ENCODE measurements around the gene ITFG1.
A peak's percentile ranks its signal among the peaks of the same experiment; 100 is the strongest.
"Not testable (repeated sequence)": the region's sequence is repeated elsewhere in the genome, so short reads cannot be mapped to it uniquely, and the experiment has no call there.

The ITFG1 gene

DNA sequence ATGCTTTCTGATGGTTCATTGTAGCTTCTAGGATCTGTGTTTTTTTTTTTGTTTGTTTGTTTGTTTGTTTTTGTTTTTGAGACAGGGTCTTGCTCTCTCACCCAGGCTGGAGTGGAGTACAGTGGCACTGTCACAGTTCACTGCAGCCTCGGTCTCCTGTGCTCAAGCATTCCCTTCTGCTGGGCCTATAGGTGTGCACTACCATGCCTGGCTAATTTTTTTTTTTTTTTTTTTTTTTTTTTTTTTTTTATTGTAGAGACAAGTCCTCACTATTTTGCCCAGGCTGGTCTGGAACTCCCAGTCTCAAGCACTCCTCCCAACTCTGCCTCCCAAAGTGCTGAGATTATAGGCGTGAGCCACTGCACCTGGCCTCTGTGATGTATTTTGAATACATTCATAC lies 12.1 kb upstream of the ITFG1 start:
- DNase-seq, result not testable (repeated sequence)

DNA sequence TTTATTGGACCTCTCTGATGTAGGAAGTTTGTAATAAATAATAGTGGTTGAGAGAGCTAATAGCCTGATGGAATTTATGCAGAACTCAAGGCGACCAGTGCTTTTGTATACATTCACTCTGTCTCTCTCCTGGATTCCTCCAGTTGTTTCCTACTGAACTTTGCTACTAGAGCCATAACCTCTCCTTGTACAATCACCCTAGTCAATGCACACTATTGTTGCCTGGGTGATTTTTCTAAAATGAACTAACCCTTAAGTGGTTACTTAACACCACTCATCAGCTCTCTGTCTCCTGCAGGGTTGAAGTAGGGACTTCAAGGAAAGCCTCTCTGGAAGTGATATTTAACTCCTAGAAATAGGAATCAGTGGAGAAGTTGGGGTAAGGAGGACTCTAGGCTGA lies 9.9 kb upstream of the ITFG1 start:
- DNase-seq, result no peak

DNA sequence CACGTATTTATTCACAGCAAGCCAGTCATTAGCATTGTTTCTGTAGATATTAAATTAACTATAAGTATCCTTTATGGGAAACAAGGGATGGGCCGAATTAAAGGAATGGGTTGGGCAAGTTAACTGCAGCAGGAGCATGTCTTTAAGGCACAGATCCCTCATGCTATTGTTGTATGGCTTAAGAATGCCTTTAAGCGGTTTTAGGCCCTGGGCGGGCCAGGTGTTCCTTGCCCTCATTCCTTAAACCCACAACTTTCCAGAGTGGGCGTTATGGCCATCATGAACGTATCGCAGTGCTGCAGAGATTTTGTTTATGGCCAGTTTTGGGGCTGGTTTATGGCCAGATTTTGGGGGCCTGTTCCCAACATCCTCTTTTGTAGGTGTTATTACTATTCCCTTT lies 9.3 kb upstream of the ITFG1 start:
- no peak for DNase-seq

DNA sequence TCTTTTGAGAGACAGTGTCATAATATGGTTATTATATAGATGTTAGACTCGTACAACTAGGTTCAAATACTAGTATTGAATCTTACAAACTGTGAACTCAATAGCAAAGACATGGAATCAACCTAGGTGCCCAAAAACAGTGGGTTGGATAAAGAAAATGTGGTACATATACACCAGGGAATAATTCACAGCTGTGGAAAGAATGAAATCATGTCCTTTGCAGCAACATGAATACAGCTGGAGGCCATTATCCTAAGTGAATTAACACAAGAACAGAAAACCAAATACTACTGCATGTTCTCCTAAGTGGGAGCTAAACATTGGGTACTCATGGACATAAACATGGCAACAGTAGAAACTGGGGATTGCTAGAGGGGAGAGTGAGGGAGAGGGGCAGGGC lies 8.4 kb upstream of the ITFG1 start:
- DNase-seq, result no peak

DNA sequence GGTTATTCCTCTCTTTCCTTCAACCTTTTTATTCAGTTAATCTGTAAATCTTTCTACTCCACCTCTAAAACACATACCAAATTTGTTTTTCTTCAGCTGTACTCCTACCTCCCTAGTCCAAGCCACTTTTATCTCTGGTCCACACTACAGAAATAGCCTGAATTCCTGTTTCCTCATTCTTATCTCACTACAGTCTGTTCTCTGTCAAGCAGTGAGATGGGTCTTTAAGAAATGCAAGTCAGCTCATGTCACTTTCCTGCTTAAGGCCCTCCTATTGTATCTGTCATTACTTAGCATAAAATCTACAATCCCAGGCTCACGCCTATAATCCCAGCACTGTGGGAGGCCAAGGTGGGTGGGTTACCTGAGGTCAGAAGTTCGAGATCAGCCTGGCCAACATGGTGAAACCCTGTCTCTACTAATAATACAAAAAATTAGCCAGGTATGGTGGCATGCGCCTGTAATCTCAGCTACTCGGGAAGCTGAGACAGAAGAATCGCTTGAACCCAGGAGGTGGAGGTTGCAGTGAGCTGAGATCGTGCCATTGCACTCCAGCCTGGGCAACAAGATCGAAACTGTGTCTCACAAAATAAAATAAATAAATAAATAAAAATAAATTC lies 7.3 kb upstream of the ITFG1 start:
- not testable (repeated sequence) for DNase-seq

DNA sequence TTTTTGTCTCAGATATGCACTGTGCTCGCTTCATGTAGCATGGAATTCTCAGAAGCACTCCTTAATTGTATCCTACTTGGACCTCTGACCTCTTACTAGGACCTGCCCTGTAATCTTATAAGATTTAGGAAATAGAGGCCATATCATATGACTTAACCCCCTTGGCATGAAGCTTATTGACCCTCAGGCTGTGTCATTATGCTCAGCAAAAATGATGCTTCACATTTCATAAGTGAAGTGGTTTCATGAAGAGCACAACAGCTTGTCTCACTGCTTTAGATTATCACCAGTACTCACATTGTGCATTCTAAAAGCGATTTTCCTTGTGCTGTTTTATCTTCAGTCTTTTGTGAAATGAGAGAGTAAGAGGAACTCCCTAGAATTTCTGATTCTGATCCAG lies 6.6 kb upstream of the ITFG1 start:
- no peak for DNase-seq

DNA sequence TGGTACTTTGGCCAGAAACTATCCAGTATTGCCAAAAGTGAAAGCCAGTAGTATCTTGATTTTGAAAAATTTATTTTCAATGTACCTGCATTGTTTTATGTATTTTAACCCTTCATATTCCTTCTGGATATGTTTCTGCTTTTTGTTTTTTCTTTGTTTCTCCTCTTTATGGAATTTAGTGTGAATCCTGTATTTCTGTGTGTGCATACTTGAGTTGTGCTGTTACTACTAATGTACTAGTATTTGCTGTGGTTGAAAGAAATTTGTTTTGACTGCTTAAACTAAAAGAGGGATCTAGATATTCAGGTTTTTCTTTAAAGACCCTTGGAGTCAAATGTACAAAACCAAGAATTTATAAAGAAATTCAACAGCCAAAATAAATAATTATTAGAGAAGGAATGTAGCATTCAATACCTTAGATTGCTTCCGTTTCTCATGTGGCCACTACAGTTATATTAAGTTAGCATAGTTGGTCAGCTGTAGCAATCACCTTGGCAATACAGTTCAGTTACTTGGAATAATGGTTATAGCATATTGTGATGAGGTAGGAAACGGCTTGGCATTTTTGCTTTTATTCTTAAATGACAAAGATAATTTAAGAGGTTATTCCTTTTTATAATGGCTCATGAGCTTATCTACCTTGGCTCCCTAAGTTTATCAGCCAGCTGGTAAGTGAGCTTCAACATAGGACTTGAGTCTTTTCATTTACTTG lies 5.2 kb upstream of the ITFG1 start:
- no peak for DNase-seq

DNA sequence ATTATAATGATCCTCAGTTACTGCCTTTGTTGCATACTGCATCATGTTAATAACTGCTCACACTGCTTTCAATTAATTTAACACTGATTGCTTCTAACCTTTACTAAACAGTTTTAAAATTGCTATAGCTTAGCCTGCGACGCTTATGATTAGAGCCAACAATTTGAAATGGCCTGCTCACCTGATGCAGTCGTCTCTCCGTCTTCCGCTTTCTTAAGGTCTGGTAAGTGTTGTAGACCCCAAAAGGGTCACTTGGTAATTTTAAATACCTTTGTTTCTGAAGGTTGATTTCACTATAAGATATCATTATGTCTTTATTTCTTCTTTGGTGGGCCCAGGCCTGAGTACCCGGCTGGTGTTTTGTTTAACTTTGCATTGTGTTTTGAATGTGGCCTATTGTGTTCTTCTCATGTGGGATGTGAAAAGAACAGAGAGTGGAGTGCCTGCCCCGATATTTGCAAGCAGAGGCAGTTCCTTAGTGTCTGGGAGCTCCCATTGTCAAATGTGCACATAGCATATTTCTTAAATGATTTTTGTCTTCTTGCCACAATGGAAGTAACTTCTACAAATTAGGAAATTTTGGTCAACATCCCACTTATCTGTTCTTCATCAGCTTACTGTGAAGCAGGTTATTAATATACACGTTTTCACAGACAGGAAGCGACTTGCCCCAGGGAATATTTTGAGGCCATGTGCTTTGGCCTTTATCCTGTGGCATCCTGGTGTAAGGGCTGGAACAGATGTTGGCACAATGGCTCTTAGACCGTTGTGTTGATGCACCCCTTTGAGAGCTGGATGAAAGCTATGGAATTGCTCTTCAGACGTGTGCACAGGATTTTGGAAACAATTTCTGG lies 3.1 kb upstream of the ITFG1 start:
- no peak for DNase-seq

DNA sequence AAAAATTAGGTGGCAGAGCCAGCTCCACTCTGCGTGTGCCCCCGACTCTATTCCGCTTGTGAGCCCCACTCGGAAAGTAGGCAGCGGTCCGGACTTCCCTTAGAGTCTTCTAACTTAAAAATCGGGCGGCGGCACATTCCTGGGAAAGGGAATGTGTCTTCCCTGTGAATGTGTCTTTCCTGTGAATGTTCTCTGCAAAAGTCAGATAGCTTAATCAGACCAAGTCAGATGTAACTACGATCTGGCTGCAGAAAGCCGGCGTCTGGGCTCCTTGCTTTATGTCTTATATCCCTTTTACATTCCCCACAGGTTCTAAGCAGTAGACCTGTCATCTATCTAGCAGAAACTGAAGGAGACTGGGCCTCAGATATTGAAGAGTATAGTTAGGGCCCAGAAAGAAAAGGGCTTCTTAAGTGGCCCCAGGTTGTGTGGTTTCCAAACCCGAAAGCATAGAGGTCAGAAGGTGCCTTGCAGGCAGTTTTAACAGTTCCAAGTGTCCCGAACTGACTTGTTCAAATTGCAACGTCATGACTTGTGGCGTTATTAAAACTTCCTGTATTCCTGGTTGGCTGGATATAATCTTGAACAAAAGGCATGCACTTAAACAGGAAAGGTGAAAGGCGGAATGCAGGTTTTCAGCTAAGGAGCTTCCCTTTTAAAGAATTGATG lies 869 bp upstream of the ITFG1 start:
- peak; percentile 68 for DNase-seq

DNA sequence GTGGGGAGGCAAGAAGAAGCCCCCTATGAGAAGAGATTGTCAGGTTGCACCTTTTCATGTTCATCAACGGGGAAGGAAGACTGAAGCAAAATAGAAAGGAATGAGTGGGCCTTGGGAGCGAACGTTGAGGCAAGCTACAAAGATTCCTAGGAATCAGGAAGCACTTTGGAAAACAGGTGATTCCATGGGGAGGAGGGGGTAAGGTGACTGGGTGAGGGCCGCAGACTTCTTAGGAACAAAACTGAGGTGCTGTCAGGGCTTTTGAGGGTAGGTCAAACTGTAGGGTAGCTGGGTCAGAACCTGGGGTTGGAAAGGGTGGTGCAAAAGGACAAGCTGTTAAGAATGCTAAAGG lies 528 bp downstream of the ITFG1 start:
- DNase-seq, result no peak

DNA sequence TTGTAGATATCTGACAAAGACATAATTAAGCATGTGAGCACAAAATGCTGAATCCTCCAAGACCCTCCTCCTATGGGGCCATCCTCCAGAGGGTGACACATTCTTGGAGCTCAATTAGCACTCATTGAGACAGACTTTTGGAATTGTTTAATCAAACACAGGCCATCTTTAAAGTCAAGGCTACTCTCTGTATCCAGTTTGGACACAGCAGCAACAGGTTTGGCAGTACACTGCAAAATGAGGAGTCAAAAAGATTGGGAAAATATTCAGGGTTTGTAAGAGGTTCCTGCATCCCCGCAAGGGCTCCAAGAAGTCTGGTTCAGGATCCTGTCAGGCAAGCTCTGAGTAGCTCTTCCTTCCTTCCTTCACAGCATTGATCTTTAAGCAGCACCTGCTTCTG lies 1.3 kb downstream of the ITFG1 start:
- no peak for DNase-seq

DNA sequence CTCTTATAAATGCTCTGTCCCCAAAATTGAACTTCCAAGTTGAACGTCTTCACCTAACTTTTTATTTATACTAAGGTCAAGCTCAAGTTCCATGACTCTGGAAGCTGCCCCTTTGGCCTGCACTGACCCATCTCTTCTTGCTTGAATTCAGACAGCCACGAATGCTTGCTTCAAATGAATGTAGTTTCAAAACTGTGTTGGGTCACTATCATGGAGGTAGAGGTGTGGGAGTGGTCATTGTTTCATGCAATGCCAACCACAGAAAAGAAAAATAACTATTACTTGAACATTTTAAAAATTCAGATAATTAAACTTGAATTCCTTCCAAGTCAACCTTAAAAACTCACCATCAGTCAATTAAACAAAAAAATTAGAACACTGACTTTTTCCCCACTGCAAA lies 2.5 kb downstream of the ITFG1 start:
- no peak for DNase-seq

DNA sequence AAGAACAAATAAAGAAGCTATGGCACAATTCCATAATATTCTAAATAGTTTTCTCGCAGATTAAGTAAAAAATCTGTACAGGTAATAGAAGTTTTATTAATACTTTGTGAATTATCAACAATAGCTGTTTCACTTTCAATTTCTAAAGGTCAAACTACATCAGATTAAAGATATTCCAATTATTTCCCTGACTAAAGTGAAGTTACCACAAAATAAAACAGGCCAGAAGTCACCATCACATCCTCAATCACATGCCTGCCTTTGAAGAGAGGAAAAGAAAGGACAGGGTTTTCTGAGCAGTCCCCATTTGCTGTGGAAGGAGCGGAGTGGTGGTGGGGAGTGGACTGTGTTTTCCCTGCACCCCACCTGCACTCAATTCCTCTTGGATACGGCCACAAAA lies 11.1 kb downstream of the ITFG1 start:
- DNase-seq, result no peak

DNA sequence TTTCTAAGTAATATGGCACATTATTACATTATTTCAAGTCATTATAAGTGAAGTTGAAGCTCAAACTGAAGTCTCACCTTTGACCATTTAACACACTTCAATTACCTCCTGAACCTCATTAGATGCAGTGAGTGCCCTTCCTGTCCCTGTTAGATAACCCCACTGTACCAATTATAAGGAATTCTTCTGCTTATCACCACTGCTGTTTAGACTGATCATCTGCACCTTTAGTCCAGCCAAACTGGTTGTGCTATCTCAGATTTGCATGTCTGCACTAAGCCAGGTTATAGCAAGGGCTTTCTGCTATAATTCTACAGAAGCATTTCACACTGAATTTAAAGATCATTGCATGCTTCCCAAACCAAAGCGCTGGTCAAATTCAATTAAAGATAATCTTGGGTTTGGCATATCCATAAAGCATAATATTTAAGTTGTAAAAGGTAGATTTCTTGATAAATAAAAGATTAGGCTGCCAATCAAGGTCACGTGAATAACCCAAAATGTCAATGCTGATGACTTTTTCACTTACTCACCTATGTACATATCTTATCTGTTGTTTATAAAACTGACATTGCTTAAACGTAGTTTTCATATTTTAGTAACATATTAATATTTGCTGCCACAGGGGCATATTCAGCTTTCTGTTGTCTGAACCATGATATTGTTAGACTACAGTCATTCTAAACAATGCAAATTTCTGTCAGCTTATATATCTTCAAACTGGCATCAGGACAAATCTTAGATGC lies 11.9 kb downstream of the ITFG1 start:
- no peak for DNase-seq

DNA sequence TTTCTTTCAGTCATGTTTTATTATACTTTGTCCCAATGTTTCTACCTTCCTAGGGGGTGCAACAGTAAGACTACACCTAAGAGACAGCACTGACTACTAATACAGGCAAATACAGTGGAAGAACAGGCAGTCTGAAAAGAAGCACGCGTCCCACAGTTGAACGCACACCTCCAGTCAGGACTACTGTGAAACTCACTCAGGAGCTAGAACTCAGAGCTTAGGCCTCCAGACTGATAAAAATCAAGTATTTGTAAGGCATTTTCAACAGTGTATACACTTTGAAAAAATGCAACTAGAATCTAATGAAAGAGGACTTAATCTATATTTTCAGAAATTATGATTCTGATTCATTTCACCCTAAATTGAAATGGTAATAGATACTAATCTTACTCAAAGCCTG lies 14.4 kb downstream of the ITFG1 start:
- DNase-seq, result no peak

DNA sequence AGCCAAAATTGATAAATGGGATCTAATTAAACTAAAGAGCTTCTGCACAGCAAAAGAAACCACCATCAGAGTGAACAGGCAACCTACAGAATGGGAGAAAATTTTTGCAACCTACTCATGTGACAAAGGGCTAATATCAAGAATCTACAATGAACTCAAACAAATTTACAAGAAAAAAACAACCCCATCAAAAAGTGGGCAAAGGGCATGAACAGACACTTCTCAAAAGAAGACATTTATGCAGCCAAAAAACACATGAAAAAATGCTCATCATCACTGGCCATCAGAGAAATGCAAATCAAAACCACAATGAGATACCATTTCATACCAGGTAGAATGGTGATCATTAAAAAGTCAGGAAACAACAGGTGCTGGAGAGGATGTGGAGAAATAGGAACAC lies 18.0 kb downstream of the ITFG1 start:
- DNase-seq, result not testable (repeated sequence)

DNA sequence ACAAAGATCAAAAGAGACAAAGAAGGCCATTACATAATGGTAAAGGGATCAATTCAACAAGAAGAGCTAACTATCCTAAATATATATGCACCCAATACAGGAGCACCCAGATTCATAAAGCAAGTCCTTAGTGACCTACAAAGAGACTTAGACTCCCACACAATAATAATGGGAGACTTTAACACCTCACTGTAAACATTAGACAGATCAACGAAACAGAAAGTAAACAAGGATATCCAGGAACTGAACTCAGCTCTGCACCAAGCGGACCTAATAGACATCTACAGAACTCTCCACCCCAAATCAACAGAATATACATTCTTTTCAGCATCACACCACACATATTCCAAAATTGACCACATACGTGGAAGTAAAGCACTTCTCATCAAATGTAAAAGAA lies 20.8 kb downstream of the ITFG1 start:
- DNase-seq, result not testable (repeated sequence)

DNA sequence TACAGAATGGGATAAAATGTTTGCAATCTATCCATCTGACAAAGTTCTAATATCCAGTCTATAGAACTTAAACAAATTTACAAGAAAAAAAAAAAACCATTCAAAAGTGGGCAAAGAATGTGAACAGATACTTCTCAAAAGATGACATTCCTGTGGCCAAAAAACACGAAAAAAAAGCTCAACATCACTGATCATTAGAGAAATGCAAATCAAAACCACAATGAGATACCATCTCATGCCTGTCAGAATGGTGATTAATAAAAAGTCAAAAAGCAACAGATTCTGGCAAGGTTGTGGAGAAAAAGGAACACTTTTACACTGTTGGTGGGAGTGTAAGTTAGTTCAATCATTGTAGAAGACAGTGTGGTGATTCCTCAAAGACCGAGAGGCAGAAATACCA lies 26.6 kb downstream of the ITFG1 start:
- DNase-seq, result not testable (repeated sequence)

DNA sequence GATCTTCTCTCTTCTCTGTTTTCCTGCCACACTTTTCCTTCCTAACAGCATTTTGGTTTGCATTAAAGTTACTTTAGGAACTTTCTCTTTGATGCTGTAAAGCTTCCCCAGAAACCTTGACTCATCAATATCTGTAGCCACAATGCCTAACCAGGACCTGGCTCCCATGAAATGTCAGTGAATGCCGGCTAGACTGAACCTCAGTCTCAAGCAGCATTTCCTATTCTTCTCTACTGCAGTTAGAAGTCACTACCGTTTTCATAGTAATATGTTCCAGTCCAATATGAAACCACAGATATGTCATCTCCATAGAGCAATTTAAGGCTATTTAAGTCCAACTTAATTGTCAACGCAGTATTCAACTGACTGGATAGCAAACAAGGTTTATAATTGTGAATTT lies 28.9 kb downstream of the ITFG1 start:
- no peak for DNase-seq

DNA sequence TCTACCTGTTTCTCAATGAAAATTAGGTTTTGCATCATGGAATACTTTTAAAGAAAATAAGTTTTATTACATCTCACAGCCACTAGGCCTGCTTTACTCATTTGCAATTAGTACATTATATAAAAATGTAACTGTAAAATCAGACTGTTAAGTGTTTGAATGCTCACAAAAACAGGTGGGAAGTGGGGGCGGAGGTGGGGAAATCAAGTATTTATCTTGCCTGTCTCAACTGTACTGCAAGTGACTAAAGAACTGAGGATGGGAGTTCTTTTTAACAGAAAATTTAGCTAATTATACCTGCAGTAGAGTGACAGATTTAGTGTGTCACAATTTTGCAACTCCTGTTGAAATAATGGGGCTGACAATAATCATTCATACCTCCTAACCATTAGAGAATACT lies 34.1 kb downstream of the ITFG1 start:
- DNase-seq, result no peak

DNA sequence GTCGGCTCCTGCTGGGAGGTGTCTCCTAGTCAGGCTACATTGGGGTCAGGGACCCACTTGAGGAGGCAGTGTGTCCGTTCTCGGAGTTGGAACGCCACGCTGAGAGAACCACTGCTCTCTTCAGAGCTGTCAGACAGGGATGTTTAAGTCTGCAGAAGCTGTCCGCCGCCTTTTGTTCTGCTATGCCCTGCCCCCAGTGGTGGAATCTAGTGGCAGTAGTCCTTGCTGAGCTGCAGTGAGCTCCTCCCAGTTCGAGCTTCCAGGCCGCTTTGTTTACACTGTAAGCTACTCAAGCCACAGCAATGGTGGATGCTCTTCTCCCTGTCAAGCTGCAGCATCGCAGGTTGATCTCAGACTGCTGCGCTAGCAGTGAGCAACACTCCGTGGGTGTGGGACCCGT lies 36.0 kb downstream of the ITFG1 start:
- no peak for DNase-seq

DNA sequence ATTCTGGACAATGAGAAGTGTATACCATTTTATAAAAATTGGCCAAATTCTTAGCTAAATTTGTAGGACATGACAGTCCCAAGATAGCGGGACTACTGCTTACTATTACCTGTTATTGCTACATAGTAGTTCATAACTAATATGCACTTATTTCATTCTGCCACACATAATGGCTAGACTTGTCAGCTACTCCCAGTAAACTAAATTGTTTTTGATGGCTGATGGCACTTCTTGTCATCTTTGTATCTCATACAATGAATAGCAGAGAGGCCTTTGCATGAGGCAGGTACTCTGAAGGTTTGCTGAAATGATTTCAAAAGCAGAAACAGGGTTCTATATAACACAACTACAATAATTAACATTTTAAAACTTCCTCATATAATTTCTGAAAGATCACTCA lies 44.0 kb downstream of the ITFG1 start:
- DNase-seq, result no peak

DNA sequence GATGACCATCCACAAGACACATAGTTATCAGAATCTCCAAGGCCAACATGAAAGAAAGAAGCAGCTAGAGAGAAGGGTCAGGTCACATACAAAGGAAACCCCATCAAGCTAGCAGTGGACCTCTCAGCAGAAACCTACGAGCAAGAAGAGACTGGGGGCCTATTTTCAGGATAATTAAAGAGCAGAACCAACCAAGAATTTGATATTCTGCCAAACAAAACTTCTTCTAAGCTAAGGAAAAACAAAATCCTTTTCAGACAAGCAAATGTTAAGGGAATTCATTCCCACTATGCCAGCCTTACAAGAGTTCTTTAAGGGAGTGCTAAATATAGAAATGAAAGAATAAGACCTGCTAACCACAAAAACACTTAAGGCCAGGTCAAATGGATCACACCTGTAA lies 47.8 kb downstream of the ITFG1 start:
- no peak for DNase-seq

Data from eye (tissue), 1 donor.